ENCODE results near the gene FBXL3.
"Not testable (repeated sequence)": the region's sequence is repeated elsewhere in the genome, so short reads cannot be mapped to it uniquely, and the experiment has no call there.

Gene FBXL3

DNA sequence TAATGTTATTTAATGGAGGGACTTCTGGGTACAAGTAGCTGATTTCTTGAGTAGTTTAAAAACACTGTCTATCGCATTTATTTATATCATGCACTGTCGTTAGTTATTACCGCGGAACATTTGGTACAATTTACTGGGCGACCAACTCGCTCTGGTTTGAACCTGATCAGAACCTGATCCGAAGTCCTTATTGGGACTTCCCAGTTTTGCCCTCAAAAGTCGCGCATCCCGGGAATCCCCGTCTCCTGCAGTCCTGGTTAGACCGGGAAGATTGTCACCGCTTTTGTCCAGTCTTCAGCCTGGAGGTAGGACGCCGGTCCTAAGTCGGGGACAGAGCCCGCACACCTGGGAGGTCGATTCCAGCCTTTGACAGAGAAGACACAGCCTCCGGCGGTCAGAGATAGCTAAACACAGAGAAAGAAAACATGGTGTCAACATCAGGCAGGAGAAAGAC lies 34.4 kb downstream of the FBXL3 start:
- Histone ChIP-seq H3K4me3 (peak overlapping the region; percentile 55 to 90 (median 85)), H3K27ac (peak overlapping the region in 20 of 21 experiments; percentile 81 to 98 (median 92))

DNA sequence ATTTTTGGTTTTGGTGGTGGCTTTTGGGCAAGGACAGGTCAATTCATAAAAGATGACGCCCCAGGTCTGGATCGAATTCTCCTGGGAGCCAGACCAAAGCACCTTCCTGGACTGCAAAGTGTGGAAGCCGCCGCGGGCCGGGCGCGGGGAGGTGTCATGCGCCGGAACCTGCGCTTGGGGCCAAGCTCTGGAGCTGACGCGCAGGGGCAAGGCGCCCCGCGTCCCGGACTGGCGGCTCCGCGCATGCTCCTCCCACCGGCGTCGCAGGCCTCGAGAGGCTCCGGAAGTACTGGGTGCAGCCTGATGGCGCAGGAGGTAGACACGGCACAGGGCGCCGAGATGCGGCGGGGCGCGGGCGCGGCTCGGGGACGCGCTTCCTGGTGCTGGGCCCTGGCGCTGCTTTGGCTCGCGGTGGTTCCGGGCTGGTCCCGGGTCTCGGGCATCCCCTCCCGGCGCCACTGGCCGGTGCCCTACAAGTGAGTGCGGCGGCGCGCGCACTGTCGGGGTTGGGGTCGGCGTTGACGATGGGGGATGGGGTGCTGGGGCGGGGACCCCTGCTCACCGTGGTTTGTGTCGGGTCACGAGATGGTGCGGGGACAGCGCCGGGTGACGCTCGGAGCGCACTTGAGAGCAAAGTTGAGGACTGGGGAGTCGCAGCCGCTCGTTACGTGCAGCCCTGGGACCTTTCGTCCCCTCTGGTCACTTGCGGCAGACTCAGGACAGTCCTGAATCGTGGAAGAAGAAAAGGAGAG lies 35.0 kb downstream of the FBXL3 start, which contains the start of gene CLN5:
CLN5 (plus strand) TSS at position 286 of the 752 bp plus-strand sequence; CDS start at position 304, 18 bp downstream.
- Histone ChIP-seq H3K4me3 (peak within 1 kb of the TSS; percentile 55 to 90 (median 85)), H3K27ac (peak within 1 kb of the TSS; percentile 57 to 98 (median 92))

DNA sequence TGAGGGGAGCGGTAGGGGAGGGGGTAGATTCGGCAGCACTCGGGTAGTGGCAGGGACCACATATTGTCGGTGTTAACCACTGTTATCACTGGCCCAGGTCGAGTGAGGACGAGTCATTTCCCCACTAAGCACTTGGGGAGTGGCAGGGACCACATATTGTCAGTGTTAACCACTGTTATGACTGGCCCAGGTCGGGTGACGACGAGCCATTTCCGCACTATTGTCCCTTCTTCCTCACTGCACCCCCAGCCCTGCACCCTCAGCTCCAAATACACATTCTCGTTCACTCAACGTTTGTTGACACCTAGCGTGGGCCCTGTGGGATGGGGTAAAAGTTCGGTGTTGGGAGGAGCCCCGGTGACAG lies 35.5 kb downstream of the FBXL3 start:
- peak overlapping the region; percentile 57 to 98 (median 92) for H3K27ac ChIP-seq
- H3K4me3 ChIP-seq, result peak overlapping the region; percentile 55 to 90 (median 85)

DNA sequence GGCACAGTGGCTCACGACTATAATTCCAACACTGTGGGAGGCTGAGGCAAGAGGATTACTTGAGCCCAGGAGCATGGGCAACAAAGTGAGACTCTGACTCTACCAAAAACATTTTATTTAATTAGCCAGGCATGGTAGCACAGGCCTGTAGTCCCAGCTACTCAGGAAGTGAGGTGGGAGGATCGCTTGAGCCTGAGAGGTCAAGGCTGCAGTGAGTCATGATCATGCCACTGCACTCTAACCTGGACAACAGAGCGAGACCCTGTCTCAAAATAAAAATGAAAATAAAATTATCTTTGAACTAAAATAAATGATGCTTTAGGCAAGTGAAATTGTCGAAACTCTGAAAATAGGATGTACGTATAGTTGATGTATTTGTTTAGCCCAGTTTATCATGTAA lies 43.3 kb downstream of the FBXL3 start:
- Histone ChIP-seq H3K27ac (no peak overlapping the region), H3K4me3 (no peak overlapping the region)

DNA sequence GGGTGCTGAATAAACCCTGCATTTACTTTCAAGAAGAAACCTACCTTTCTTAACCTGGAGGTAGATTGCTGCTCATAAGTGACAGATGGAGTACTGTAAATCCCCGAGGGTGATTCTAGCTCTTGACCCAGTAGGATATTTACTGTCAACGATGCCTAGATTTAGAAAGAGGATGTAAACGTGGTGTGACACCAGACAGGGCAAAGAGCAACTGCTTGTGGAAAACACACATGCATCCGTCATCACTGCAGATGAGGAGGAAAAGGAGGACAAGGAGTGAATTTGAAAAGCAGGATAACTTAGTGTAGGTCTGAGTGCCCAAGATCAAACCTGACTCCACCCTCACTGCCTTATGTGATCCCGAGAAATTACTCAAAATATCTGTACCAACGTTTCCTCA lies 44.9 kb downstream of the FBXL3 start:
- Histone ChIP-seq H3K4me3 (no peak overlapping the region), H3K27ac (no peak overlapping the region)

DNA sequence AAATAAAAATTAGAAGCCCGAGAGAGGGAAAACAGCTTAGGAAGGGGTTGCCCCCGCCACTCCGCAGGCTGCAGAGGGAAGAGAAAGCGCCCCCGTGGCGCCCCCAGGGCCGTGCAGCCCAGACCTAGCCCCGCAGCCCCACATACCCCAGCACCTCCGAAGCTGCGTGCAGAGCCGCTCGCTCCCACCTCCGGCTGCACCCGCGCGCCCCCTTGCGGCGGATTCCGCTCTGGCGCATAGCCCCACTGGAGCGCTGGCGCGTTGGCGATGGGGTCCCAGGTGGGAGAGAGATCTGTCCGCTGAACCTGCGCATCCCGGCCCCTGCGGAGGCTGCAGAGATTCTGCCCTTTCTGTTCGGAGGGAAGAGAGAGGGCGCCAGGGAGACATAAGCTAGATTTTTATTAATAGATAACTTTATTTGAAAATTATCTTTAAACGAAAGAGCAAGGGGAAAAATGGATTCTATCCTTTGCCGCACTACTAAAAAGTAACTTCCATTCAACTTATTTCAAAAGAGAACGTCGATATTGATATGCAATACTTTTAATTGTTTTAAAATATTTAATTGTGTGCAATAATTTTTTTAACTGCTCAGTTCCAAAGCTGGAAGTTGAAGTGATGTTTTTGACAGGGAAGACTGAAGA lies 46.8 kb downstream of the FBXL3 start:
- H3K27ac ChIP-seq, result no peak overlapping the region
- H3K4me3 ChIP-seq, result peak overlapping the region in 2 of 7 experiments; percentile 20 to 29

DNA sequence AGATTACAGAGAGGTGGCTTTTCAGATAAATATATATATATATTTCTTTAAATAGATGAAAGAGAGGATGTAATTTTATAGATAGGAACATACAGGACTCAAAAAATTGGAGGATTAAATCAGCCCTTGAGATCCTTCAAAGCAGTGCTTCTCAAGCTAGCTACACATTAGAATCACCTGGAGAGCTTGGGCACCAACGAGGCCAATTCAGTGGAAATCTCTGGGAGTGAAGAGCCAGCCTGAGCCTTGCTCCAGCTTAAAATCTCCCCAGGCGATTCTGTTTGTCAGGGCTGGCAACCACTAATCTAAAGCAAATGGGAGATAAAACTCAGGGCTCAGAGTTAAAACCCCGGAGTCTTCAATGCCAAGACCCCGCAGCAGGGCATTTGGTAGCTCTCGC lies 50.0 kb downstream of the FBXL3 start:
- no peak overlapping the region for H3K27ac ChIP-seq
- H3K4me3 ChIP-seq, result no peak overlapping the region

DNA sequence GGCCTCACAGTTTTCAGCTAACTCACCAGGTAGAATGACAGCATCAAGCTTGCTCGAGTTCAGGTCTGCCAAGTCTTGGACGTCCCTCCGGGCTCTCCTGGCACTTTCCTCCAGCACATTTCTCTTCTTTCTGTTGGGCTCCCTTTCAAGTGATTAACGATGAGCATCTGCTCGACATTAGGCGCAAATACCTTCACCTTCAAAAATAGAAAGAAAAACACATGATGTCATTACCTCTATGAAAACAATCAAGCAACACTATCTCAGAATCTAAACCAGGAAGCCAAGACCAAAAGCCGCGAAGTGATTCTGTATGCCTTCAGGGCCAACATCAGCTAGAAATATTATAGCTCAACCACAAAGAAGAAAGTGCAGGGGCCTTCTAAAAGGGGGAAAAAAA lies 50.5 kb downstream of the FBXL3 start:
- Histone ChIP-seq H3K4me3 (no peak overlapping the region), H3K27ac (peak overlapping the region in 1 of 21 experiments; percentile 11)

DNA sequence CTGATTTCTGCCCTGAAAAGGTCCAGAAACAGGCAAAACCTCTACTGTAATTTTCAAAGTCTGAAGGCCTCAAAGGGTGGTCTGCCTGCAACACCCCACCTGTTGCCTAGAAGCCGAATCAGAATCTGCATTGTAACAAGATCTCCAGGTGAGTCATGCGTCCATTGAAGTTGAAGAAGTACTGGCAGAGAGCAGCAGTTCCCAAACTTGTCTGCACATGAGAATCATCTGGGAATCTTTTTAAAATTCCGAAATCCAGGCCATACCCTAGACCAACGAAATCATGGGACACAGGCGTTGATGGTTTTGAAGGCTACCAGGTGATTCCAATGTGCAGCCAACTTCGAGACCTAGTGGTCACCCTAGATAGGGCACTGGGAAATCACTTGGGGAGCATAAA lies 51.1 kb downstream of the FBXL3 start:
- Histone ChIP-seq H3K27ac (peak overlapping the region in 1 of 21 experiments; percentile 11), H3K4me3 (no peak overlapping the region)

DNA sequence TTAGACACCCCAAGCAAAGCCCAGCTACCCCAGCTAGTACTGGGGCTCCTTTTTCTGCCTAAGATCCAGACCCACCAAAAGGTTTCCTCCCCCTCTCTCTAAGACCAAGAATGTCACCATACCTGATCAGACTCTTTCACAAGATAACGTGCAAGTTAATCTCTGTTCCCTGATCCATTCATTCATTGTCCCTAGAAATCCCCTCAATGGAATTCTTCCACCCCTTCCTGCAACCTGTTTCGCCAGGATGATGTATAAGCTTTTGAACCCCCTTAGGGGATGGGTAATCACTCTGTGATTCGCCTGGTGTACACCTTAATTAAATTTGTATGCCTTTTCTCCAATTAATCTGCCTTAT lies 52.4 kb downstream of the FBXL3 start:
- Histone ChIP-seq H3K27ac (no peak overlapping the region), H3K4me3 (no peak overlapping the region)

DNA sequence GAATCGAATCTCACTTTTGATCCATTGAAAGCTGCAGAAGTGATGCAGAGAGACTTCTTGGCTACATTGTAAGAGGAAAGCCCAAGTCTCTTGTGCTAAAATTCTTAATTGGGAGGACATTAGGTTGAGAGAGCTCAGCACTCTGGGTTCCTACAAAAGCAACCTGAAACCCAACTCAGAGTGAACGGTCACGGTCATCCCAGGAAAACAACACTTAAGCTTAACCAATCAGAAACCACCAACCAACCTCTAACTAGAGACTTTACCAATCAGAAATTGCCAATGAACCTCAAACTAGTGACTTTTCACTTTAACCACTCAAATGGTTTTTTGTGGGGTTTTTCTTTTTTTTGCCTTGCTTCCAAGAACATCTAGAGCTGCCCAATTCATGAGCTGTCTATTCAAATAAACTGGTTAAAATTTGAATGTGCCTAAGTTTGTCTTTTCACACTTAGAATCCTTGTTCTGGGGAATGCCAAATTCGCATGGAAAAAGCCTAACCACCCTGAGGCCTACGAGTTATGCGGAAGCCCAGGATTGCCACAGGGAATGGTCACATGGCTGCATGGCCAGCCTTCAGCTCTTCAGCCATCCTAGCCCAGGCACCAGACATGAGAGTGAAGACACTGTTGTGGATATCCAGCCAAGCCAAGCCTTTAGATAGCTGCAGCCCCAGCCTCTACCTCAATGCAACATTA lies 52.9 kb downstream of the FBXL3 start:
- no peak overlapping the region for H3K4me3 ChIP-seq

DNA sequence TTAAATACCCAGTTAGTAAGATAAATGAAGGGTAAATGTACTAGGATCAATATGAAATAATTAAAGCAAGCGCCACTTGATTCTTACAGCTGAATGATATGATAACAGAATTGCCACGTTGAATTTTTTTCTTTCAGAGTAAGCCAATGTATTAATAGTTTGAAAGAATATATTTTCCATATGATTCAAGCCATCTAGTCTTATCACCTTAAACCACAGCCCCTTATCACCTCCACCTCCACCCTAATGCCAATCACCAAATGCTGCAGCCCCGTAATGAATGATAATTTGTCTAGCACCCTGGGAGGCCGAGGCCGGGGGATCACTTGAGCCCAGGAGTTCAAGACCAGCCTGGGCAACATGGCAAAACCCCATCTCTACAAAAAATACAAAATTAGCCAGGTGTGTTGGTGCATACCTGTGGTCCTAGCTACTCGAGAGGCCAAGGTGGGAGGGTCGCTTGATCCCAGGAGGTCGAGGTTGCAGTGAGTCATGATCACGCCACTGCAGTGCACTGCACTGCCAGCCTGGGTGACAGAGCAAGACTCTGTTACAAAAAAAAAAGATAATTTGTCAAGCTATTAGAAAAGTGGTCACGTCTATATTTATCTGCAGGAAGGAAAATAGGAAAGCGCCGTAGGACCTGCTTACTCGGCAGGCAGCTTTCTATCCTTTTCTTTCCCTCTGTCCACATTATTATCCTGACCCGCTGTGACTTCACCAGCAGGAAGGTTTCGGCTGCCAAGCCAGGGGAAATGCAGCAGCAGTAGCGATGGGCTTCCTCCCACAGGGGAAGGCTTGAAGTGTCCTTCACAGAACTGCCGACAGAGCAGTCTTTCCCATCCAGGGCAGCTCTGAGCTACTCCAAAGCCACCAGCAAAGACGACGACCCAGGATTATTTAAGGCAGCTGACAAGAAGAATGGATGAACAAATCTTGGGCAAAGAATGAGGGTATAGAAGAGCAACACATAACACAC lies 54.8 kb downstream of the FBXL3 start:
- H3K4me3 ChIP-seq, result no peak overlapping the region
- H3K27ac ChIP-seq, result no peak overlapping the region

More for the DNA sequence above, 52.9 kb downstream of the FBXL3 start:
- H3K27ac ChIP-seq, result no peak overlapping the region

DNA sequence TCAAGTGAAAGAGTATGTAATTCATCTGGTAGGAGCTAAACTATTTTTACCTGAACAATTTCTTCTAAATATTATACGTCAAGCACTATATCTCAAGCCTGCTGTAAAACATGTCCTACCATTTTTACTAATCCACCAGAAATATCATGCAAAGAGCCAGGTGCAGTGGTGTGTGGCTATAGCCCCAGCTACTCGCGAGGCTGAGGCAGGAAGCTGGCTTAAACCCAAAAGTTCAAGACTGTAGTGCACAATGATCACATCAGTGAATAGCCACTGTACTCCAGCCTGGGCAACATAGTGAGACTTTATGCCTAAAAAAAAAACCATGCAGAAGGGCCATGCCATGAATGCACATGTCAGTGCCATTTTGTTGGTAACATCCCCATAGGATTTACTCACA lies 55.7 kb downstream of the FBXL3 start:
- Histone ChIP-seq H3K27ac (no peak overlapping the region), H3K4me3 (no peak overlapping the region)

DNA sequence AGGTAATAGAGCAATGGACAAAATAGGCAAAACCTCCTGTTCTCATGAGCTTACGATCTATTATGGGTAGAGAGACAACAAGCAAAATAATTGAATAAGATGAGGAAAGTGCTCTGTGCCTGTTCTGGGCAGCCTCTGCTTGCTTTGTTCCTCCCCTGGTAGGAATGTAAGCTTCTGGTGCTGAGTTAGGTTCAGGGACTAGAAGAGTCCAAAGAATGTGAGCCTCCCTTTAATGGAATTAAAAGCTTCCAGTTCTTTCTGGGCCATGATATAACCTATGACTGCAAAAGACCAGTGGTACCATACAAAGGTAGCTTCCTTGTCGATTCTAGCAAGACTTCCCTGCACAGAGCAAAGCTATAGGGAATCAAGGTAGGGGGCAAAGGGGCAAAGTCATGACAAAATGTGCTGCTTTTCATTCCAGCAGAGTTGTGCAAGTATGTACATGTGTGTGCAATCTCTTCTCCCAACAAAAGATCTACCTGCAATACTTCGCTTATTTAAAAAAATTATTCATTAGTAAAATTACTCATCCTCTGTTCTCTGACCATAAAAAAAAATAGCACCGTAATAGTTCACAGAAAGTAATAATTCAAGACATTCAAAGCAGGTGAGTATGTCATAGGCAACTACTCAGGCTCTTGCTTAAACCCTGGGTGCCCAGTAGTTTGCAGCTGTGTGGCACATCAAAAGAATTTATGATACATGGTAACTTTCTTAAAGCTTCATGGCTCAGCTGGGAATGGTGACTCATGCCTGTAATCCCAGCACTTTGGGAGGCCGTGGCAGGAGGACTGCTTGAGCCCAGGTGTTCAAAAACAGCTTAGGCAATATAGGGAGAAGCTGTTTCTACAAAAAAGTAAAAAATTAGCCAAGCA lies 57.2 kb downstream of the FBXL3 start:
- no peak overlapping the region for H3K27ac ChIP-seq
- H3K4me3 ChIP-seq, result no peak overlapping the region

DNA sequence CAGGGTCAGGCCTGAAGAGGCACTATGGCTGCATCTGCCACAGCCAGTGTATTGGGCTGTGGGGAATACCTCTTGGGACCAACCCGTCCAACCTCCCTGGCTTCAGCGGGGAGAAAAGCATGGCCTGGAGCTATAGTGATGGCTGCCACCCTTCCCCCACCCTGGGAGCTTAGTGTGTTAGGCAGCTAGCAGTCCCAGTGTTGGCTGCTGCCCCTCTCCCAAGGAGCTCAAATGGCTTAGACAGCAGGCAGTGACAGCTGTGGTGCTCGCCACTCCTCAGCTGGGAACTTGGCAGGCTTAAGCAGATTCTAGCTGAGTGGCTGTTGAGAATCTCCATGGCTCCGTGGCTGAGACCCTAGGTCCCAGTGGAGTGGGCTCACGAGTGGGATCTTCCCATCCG lies 58.9 kb downstream of the FBXL3 start:
- Histone ChIP-seq H3K27ac (no peak overlapping the region), H3K4me3 (no peak overlapping the region)

DNA sequence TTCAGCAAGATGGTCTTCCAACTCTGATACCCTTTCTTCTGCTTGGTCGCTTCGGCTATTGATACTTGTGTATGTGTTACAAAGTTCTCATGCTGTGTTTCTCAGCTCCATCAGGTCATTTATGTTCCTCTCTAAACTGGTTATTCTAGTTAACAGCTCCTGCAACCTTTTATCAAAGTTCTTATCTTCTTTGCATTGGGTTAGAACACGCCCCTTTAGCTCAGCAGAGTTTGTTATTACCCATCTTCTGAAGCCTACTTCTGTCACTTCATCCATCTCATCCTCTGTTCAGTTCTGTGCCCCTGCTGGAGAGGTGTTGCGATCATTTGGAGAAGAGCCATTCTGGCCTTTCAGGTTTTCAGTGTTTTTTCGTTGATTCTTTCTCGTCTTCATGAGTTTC lies 59.9 kb downstream of the FBXL3 start:
- H3K4me3 ChIP-seq, result no peak overlapping the region
- H3K27ac ChIP-seq, result no peak overlapping the region

DNA sequence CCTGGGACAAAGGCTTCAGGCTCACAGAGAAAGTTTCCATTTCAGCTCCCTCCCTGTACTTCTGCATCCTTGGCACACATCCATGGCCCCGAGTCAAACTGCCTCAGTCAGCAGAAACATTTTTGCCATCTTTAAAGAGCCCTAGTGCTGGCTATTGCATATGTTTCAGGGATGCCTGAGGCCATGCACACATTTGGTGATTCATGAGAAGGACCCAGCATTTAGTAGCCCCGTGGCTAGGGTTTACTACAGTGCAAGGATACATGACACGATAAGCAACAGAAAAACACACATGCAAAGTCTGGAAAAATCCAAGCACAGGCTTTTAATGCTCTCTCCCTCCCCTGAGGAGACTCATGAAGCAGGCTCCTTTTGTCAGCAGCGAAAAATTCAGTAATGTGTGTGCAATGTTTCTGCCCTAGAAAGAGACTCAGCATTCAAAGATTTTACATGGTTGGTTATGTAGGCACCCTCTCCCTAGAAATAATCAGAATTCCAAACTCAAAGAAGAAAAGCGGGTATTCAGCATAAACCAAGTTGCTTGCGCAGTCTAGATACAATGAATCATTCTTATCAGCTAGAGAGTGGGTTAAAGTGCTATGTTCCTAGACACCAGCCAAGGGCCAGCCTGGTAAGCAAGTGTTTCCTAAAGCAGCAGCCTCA lies 61.1 kb downstream of the FBXL3 start:
- H3K4me3 ChIP-seq, result no peak overlapping the region
- peak overlapping the region in 1 of 21 experiments; percentile 10 for H3K27ac ChIP-seq

DNA sequence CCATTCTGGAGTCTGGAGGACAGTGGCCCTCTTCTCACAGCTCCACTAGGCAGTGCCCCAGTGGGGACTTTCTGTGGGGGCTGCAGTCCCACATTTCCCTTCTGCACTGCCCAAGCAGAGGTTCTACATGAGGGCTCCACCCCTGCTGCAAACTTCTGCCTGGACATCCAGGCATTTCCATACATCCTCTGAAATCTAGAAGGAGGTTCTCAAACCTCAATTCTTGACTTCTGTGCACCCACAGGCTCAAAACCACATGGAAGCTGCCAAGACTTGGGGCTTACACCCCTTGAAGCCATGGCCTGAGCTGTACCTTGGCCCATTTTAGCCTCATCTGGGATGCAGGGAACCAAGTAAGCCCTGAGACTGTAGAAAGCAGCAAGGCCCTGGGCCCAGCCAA lies 67.2 kb downstream of the FBXL3 start:
- not testable (repeated sequence) for H3K4me3 ChIP-seq, H3K27ac ChIP-seq

Data from skin epidermis (tissue), 12 donors.